Transverse colon (tissue), 4 donors: ENCODE results near the gene MARK2.

Experiments
- EP300 ChIP-seq: sonication (generic); formaldehyde crosslinking; IDR thresholded peaks from one replicate; pipeline ENCODE4 v1.6.1; 2017; ENCODE audit warnings: antibody characterized with exemption, low read depth
- POLR2A ChIP-seq: fragments of 450-650 bp; IDR thresholded peaks from one replicate; pipeline ENCODE4 v1.6.1; 2016; ENCODE audit warnings: antibody characterized with exemption, mild to moderate bottlenecking, moderate library complexity
- POLR2AphosphoS5 ChIP-seq, 3 donors: sonication (generic); formaldehyde crosslinking; IDR thresholded peaks; one replicate each; pipeline ENCODE4 v1.6.1; 2016; ENCODE audit warnings: antibody characterized with exemption in 3 of 3
- TF ChIP-seq, protein P1 (sequence below), 5 experiments: fragments of 200-600 bp in 3 of 5; fragments of 450-650 bp in 2 of 5; sonication (generic) in 3 of 5; IDR thresholded peaks; 1 replicate in 2 of 5; 2 replicates in 3 of 5; pipeline ENCODE4 v1.5.1; 2016 to 2017; ENCODE audit warnings: antibody characterized with exemption in 5 of 5, inconsistent platforms in 3 of 5, mild to moderate bottlenecking in 2 of 5, moderate library complexity in 1 of 5

DNA sequence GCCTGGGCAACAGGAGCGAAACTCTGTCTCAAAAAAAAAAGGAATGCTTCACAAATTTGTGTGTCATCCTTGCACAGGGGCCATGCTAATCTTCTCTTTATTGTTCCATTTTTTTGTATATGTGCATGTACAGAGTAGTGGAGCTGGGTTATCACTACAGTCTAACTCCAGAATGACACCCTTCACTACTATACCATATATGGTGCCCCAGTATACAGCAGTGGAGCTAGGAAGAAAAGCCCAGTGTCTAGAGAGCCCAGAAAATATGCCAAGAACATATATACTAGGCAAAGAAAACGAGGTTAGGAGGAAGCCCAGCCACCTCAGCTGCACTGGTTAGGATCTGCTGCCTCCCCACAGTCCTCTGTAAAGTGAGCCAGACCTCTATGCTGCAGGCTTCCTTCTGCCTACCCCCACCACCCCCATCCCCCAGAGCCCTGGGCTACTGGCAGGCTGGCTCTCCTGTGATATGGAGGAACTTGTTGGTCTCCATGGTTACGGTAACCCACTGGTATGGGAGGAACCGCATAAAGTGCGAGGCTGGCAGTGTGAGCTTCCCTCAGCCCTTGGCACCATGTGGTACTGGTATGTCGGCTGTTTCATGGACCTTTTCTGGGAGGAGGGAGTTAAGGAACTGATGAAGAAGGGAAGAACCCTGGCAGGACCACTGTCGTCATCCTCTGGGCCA is 43.8 kb downstream of the MARK2 start:
- TF ChIP-seq, protein P1, sequence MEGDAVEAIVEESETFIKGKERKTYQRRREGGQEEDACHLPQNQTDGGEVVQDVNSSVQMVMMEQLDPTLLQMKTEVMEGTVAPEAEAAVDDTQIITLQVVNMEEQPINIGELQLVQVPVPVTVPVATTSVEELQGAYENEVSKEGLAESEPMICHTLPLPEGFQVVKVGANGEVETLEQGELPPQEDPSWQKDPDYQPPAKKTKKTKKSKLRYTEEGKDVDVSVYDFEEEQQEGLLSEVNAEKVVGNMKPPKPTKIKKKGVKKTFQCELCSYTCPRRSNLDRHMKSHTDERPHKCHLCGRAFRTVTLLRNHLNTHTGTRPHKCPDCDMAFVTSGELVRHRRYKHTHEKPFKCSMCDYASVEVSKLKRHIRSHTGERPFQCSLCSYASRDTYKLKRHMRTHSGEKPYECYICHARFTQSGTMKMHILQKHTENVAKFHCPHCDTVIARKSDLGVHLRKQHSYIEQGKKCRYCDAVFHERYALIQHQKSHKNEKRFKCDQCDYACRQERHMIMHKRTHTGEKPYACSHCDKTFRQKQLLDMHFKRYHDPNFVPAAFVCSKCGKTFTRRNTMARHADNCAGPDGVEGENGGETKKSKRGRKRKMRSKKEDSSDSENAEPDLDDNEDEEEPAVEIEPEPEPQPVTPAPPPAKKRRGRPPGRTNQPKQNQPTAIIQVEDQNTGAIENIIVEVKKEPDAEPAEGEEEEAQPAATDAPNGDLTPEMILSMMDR (IDR thresholded peaks at IDR 0.05), result no peak
- TF ChIP-seq POLR2A, result no peak
- no peak for TF ChIP-seq EP300
- no peak for TF ChIP-seq POLR2AphosphoS5 (IDR thresholded peaks at IDR 0.05)
